ENCODE results near the gene MPEG1.

MPEG1 gene

DNA sequence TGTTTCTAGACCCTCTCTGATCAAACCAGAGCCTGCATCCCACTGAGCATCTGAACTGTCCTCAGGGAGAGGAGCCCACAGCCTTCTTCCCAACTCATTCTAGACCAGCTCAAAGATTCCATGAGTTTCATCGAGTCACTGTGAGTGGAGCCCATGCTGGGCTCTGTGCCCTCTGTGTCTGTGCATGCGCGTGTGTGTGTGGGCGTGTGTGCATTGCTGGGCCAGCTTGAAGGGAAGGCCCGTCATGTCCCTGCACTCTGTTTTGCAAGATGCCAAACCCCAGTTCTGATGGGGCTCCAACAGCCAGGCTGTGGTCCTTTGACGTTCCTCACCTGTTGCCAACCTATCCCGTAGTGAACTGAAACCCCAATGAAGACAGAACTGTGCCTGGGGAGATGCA lies 7.1 kb downstream of the MPEG1 start:
- Histone ChIP-seq H3K4me1 (ENCODE audit: low read length) (peaks cover 5% of the 10 kb centered on the region; the same call in 1 of the 2 replicates), H3K9ac (ENCODE audit: low read length) (no peak overlapping the region), H4K20me1 (ENCODE audit: insufficient read depth, low read length) (no peaks in the 10 kb centered on the region), H3K36me3 (replicated peaks; ENCODE audit: insufficient read depth, low read length) (no peaks in the 10 kb centered on the region), H3F3A (ENCODE audit: insufficient read depth, low read length) (no peaks in the 10 kb centered on the region), H3K9me2 (replicated peaks; ENCODE audit: insufficient read depth, low read length) (no peaks in the 10 kb centered on the region), H3K79me2 (ENCODE audit: low read length) (no peaks in the 10 kb centered on the region), H2AFZ (ENCODE audit: low read length) (no peak overlapping the region), H3K4me2 (ENCODE audit: low read depth, low read length) (no peak overlapping the region), H3K4me3 (ENCODE audit: low read length) (no peak overlapping the region), H3K27me3 (replicated peaks; ENCODE audit: insufficient read depth, low read length) (no peaks in the 10 kb centered on the region), H3K9me3 (replicated peaks; ENCODE audit: insufficient read depth, low read length) (no peaks in the 10 kb centered on the region), H3K27ac (ENCODE audit: low read length) (no peak overlapping the region)
- TF ChIP-seq, protein P1, sequence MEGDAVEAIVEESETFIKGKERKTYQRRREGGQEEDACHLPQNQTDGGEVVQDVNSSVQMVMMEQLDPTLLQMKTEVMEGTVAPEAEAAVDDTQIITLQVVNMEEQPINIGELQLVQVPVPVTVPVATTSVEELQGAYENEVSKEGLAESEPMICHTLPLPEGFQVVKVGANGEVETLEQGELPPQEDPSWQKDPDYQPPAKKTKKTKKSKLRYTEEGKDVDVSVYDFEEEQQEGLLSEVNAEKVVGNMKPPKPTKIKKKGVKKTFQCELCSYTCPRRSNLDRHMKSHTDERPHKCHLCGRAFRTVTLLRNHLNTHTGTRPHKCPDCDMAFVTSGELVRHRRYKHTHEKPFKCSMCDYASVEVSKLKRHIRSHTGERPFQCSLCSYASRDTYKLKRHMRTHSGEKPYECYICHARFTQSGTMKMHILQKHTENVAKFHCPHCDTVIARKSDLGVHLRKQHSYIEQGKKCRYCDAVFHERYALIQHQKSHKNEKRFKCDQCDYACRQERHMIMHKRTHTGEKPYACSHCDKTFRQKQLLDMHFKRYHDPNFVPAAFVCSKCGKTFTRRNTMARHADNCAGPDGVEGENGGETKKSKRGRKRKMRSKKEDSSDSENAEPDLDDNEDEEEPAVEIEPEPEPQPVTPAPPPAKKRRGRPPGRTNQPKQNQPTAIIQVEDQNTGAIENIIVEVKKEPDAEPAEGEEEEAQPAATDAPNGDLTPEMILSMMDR (IDR thresholded peaks at IDR 0.05; ENCODE audit: low read length) = no peak
- TF ChIP-seq EZH2phosphoT487 (IDR thresholded peaks at IDR 0.05; ENCODE audit: low read length) = no peak
- no peak for TF ChIP-seq EZH2 (optimal IDR thresholded peaks at IDR 0.05; ENCODE audit: low read depth, low read length)
- no peak for DNase-seq

DNA sequence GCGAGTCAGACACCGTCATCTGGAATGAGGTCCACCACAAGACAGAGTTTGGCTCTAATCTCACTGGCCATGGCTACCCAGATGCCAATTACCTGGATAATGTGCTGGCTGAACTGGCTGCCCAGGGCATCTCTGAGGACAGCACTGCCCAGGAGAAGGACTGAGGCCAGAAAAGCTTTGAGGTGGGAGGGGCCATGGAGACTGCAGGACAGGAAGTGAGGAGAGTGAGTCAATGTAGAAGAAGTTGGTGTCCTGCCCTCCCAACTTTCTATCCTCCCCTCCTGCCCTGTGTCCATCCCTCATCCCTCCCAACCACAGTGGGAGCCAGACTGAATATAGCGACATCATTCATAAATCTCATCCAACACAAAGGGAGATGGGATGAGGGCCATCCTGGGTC lies 8.0 kb downstream of the MPEG1 start:
- no peaks in the 10 kb centered on the region for H3F3A ChIP-seq (ENCODE audit: insufficient read depth, low read length)
- no peak overlapping the region for H3K4me3 ChIP-seq (ENCODE audit: low read length)
- H3K27ac ChIP-seq (ENCODE audit: low read length) = no peak overlapping the region
- no peak overlapping the region for H3K9ac ChIP-seq (ENCODE audit: low read length)
- DNase-seq = no peak
- TF ChIP-seq, protein P1 (IDR thresholded peaks at IDR 0.05; ENCODE audit: low read length) = no peak
- TF ChIP-seq EZH2 (optimal IDR thresholded peaks at IDR 0.05; ENCODE audit: low read depth, low read length) (no peak), EZH2phosphoT487 (IDR thresholded peaks at IDR 0.05; ENCODE audit: low read length) (no peak)
- no peaks in the 10 kb centered on the region for H4K20me1 ChIP-seq (ENCODE audit: insufficient read depth, low read length)
- H3K9me2 ChIP-seq (replicated peaks; ENCODE audit: insufficient read depth, low read length) = no peaks in the 10 kb centered on the region
- no peaks in the 10 kb centered on the region for H3K9me3 ChIP-seq (replicated peaks; ENCODE audit: insufficient read depth, low read length)
- H3K79me2 ChIP-seq (ENCODE audit: low read length) = no peaks in the 10 kb centered on the region
- no peaks in the 10 kb centered on the region for H3K27me3 ChIP-seq (replicated peaks; ENCODE audit: insufficient read depth, low read length)
- H3K4me2 ChIP-seq (ENCODE audit: low read depth, low read length) = no peak overlapping the region
- no peak overlapping the region for H2AFZ ChIP-seq (ENCODE audit: low read length)
- peaks cover 11% of the 10 kb centered on the region for H3K4me1 ChIP-seq (ENCODE audit: low read length)
- H3K36me3 ChIP-seq (replicated peaks; ENCODE audit: insufficient read depth, low read length) = no peaks in the 10 kb centered on the region

DNA sequence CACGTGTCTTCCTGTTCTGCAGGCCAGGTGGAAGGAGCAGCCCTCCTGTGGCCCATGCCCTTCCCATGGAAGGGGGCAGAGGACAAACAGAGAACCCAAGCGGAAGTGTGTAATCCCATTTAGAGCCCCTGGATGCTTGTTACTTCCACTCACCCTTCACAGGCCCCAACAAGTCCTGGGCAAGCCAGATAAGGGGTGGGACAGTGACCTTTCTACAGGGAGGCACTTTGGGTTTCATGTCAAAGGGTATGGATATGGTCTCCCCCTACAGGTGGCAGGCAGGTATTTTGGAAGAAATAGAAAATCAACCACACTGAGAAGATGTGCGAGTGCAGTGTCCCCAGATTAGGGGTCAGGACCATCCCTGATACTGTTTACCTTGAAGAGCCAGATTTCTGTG lies 11.4 kb downstream of the MPEG1 start:
- TF ChIP-seq, protein P1 (IDR thresholded peaks at IDR 0.05; ENCODE audit: low read length) = peak; percentile 29
- no peak for TF ChIP-seq EZH2phosphoT487 (IDR thresholded peaks at IDR 0.05; ENCODE audit: low read length)
- H3K79me2 ChIP-seq (ENCODE audit: low read length) = no peaks in the 10 kb centered on the region
- no peak overlapping the region for H3K4me3 ChIP-seq (ENCODE audit: low read length)
- no peak overlapping the region for H3K9ac ChIP-seq (ENCODE audit: low read length)
- no peaks in the 10 kb centered on the region for H3K36me3 ChIP-seq (replicated peaks; ENCODE audit: insufficient read depth, low read length)
- no peaks in the 10 kb centered on the region for H3K27me3 ChIP-seq (replicated peaks; ENCODE audit: insufficient read depth, low read length)
- H3K4me2 ChIP-seq (ENCODE audit: low read depth, low read length) = no peak overlapping the region
- DNase-seq = no peak
- H3F3A ChIP-seq (ENCODE audit: insufficient read depth, low read length) = no peaks in the 10 kb centered on the region
- no peaks in the 10 kb centered on the region for H3K9me3 ChIP-seq (replicated peaks; ENCODE audit: insufficient read depth, low read length)
- H3K9me2 ChIP-seq (replicated peaks; ENCODE audit: insufficient read depth, low read length) = no peaks in the 10 kb centered on the region
- no peak overlapping the region for H2AFZ ChIP-seq (ENCODE audit: low read length)
- H3K27ac ChIP-seq (ENCODE audit: low read length) = no peak overlapping the region
- peaks cover 9% of the 10 kb centered on the region for H3K4me1 ChIP-seq (ENCODE audit: low read length)
- no peaks in the 10 kb centered on the region for H4K20me1 ChIP-seq (ENCODE audit: insufficient read depth, low read length)

Measured in MM.1S (cell line).